Thyroid gland (tissue), 4 donors: ENCODE data around the gene IGFN1.
"Not testable (repeated sequence)": the region's sequence is repeated elsewhere in the genome, so short reads cannot be mapped to it uniquely, and the experiment has no call there.

Source experiments
- POLR2A ChIP-seq, 2 donors: fragments of 450-650 bp; IDR thresholded peaks; one replicate each; pipeline ENCODE4 v1.6.1; 2017; ENCODE audit warnings: antibody characterized with exemption in 2 of 2, mild to moderate bottlenecking in 2 of 2, moderate library complexity in 1 of 2
- TF ChIP-seq, protein P1 (sequence below), 6 experiments: fragments of 200-600 bp in 3 of 6; fragments of 450-650 bp in 3 of 6; sonication (generic) in 3 of 6; IDR thresholded peaks; one replicate each; pipeline ENCODE4 v1.5.1; 2016 to 2019; ENCODE audit warnings: antibody characterized with exemption in 6 of 6, mild to moderate bottlenecking in 2 of 6, inconsistent platforms in 1 of 6, moderate library complexity in 1 of 6

DNA sequence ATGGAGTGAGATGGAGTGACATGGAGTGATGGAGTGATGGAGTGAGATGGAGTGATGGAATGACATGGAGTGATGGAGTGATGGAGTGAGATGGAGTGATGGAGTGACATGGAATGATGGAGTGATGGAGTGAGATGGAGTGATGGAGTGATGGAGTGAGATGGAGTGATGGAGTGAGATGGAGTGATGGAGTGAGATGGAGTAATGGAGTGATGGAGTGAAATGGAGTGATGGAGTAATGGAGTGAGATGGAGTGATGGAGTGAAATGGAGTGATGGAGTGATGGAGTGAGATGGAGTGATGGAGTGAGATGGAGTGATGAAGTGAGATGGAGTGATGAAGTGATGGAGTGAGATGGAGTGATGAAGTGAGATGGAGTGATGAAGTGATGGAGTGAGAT, 67.5 kb downstream of the IGFN1 start:
- TF ChIP-seq, protein P1, sequence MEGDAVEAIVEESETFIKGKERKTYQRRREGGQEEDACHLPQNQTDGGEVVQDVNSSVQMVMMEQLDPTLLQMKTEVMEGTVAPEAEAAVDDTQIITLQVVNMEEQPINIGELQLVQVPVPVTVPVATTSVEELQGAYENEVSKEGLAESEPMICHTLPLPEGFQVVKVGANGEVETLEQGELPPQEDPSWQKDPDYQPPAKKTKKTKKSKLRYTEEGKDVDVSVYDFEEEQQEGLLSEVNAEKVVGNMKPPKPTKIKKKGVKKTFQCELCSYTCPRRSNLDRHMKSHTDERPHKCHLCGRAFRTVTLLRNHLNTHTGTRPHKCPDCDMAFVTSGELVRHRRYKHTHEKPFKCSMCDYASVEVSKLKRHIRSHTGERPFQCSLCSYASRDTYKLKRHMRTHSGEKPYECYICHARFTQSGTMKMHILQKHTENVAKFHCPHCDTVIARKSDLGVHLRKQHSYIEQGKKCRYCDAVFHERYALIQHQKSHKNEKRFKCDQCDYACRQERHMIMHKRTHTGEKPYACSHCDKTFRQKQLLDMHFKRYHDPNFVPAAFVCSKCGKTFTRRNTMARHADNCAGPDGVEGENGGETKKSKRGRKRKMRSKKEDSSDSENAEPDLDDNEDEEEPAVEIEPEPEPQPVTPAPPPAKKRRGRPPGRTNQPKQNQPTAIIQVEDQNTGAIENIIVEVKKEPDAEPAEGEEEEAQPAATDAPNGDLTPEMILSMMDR (IDR thresholded peaks at IDR 0.05): not testable (repeated sequence)
- TF ChIP-seq POLR2A (IDR thresholded peaks at IDR 0.05): not testable (repeated sequence)
